Kidney tubule cell (primary cell): ENCODE measurements around the gene SMTNL2.

Experiments used
- DNase-seq: peaks from one replicate; pipeline ENCODE4 v3.0.0-alpha.2; 2018; ENCODE audit warnings: low spot score

Gene SMTNL2

DNA sequence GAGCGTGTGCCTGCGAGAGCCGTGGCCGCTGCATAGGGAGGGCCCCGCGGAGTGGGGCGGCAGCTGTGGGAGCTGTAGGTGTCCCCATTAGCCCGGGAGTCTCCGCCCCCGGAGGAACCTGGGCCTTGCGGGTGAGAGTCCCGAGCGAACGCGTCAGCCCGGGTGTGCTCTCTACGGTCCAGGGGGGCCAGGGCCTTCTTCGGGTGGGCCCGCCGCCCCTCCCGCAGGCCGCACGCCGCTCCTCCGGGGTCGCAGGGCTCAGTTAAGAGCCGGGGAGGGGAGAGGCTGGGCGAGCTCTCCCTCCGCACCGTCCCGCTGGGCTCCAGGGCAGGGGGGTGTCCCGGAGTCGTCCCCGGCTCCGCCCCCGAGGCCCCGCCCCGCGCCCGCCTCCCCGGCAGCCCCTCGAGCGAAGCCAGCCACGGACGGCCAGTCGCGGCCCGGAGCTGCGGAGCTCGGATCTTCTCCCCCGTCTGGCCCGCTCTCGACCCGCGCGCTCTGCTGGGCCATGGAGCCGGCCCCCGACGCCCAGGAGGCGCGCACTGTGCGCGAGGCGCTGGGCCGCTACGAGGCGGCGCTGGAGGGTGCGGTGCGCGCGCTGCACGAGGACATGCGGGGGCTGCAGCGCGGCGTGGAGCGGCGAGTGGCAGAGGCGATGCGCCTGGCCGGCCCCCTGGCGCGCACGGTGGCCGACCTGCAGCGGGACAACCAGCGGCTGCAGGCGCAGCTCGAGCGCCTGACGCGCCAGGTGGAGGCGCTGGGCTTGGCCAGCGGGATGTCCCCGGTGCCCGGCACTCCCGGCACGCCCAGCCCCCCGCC lies at the start of gene SMTNL2:
TSS of gene SMTNL2 (plus strand) at position 429 of the 816 bp plus-strand sequence. CDS start at position 506, 77 bp downstream.
- peak; percentile 13 for DNase-seq

DNA sequence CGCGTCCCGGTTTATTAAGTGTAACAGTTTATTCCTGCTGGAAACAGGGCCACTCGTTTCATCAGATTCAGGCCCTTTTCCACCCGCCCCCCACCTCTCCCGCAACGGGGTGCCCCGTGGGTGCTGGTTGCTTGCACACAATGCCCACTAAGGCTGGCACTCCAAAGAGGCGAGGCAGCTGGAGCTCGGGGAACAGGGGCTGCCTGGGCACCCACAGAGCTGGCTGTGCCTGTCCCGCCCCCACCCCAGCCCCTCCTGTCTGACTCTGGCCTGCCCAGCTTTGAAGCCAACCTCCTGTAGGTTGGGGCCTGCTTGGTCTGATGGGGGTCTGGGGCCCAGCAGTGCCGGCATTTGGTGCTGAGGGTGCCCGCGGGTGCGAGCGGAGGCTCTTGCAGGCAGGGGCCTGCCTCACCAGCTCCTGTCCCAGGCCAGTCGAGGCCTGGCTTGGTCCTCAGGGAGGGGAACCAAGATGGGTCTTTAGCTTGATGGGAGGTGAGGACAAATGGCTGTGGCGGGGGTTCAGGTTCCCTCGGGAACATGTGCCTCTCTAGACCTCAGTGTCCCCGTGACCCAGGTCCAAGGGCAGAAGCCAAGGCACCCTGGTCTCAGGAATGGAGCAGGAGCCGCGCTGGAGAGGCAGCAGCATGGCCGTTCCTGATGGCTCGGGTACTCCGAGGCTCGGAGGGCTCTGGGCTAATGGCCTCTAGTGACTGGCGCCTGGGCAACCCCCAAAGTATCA lies 49.2 kb upstream of the SMTNL2 start:
- DNase-seq = no peak

DNA sequence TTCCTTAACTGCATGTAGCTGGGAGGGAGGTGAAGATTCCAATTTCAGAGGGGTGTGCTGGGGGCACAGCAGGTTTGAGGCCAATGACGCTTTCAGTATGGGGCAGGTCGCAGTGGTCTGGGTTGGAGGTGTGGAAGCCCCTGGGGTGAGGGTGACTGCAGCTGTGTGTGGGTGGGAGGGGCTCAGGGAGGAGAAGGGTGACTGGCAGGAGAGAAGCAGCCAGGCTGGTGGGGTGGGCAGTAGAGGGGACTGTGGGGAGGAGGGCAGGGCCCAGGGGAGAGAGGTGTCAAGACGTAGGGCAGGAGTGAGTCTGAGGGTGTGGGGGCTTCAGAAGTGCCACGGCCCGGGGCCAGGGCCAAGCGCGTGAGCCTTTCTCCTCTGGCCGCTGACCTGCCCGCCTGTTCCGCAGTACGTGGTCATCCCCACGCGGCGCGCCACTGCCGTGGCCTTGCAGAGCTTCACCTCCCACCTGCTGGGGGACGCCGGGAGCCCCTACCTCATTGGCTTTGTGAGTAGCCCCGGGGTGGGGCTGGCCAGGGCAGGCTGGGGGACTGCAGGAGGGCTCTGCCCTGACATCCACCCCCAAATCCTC lies 48.6 kb upstream of the SMTNL2 start:
- no peak for DNase-seq

DNA sequence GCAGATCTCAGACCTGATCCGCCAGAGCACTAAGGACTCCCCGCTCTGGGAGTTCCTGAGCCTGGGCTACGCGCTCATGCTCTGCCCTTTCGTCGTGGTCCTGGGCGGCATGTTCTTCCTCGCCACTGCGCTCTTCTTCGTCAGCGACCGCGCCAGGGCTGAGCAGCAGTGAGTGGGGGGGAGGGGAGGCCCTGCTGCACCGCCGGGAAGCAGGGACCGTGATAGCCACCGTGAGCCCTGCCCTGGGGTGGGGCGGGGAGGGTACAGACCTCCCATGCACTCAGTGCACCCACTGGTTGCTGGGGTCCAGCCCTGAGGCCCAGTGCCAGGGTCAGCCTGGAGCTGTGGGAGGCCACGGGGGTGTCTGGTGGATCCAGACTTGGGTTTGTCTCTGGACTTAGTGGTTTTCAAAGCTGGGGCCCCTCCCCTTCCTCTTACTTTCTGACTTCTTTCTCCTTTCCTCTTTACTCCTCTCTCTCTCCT lies 48.0 kb upstream of the SMTNL2 start:
- no peak for DNase-seq

DNA sequence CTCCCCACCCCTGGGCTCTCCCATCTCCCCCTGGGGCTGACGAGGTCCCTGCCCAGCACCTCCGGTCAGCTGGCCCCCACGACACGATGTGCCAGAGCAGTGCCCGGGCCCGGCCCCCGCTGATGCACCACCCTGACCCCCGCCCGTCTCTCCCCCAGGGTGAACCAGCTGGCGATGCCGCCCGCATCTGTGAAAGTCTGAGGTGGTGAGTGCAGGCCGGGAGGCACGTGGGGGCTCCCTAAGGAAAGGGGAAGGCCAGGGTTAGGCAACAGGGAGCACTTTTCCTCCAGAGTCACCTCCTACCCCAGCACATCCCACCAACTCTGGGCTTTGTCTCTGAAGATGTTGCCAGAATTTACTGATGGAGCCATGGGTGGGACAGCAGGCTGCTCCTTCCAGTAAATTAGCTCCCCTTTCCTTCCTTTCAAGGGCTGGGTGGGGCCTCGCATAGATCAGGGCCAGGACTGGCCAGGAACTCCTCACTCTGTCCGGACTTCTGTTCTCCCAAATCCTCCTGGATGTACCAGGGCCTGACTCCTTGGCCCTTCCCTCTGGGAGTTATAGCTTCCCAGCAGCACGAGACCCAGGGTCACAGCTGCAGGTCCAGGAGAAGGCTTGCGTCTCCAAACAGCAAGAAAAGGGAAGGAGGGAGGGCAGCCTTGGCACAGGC lies 47.5 kb upstream of the SMTNL2 start:
- no peak for DNase-seq

DNA sequence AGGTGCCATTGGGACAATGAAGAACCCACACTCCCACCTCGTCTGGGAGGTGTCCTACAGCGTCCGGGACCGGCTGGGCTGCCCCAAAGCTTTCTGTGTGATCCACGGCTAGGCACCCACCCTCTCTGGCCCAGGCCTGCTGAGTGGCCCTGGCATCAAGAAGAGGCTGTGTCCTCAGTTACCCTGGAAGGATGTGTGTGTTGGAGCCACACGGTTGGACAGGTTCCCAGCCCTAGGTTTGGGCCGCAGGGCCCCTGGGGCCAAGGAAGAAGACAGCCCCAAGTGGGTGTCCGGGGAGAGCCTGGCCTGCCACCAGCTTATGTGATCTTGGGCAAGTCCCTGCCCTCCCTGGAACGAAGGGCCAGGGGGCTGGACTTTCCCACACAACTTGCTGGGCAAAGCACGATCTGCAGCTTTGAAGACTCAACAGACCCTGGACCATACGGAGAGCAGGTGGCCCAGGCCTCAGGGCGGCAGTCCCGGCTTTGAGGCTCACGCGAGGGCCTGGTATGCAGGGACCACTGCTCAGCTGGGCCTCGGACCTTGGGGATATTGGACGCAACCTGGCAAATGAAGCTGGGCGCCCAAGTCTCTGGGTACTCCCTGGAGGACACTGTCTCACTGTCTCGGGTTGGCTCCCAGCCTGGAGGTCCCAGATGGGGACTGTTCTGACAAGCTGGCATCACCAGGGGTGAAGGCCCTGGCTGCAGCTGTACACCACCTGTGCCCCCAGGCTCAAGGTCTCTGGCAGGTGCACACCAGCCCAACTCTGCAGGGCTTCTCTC lies 46.7 kb upstream of the SMTNL2 start:
- DNase-seq = no peak

DNA sequence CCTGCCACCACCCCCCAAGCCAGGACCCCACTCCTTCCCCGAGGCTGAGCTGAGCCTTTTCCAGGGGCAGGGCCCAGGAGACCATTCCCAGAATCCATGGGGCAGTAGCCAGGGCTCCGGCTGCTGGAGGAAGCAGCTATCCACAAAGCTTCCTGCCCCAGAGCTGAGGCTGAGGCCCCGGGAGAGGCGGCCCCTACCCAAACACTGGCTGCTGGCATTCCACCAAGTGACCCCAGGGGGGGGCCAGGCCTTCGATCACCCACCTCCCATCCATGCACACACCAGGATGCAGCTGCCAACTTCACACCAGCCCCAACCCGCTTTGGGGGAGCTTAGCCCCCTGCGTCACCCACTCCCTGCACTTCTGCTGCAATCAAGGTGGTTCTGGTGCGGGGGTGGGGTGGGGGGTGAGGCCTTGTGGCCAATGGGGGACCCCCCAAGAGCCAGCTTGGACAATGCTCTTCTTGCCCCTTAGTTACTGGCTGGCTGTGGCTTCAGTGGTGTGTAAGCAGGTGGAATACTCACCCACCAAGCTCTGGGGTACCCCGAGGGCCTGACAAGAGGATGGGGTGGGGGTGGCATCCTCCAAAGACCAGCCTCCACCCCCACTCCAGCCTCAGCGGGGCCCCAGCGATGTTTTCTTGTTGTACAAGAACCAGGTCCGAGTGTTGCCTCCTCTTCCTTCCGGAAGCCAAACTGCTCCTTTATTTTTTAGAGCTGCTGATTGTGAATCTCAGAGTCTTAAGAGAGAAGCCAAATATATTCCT lies 45.9 kb upstream of the SMTNL2 start:
- no peak for DNase-seq

DNA sequence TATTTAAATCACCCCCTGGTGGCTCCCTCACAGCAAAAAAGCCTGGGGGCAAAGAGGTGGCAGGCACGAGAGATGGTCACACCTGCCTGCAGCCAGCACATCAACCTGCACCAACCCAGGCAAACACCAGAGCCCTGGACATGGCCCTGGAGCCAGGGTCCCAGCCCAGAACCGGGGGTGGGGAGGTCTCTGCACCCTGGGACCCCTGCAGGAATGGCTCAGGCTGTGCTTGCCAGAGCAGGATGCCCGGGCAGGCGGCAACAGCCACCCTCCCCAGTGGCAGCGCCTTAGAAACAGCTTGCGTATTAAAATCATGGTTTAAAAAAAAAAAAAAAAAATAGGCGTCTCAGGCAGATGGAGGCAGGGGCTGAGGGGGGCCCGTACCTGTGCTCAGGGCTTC lies 45.3 kb upstream of the SMTNL2 start:
- DNase-seq = no peak

DNA sequence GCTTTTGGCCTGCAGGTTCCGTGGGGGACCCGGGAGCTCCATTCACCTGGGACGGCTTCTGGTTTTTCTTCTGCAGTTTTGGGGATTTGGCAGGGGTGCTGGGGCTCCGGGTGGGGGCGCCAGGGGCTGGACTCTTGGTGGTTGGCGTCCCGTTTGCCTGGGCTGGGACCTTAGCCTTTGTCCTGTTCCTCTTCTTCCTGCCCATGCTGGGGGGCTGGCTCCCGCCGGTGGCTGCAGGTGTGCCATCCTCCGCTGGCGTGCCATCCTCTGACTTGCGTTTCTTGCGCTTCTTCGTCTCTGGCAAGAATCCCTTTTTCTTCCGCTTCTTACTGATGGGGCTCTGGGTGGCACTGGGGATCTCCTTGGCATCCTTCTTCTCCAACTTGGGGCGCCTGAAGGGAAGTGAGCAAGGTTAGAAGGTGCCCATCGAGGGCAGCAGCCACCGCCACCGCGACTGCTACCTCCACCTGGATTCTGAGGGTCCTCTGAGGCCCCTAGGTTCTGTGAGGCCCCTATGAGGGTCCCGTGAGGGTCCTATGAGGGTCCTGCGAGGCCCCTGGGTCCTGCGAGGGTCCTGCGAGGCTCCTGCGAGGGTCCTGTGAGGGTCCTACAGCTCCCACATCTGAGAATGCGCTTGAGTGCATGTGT lies 44.6 kb upstream of the SMTNL2 start:
- no peak for DNase-seq

DNA sequence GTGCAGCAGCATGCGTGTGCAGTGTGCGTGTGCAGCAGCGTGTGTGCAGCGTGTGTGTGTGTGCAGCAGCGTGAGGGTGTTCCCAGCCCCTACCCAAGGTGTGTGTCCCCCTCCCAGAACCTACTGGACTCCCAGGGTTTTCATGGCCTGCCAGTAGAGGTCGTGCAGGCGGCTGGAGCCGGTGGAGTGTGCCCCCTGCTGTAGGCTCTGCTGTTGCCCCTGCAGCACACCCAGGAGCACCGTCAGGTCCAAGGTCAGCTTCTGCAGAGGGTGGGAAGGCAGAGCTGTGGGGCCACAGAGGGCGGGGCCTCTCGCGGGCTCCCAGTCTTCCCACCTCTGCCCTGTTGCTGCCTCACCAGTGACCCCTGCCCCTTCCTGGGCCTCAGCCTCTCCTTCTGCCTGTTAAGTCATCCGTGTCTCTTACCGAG lies 44.1 kb upstream of the SMTNL2 start:
- peak; percentile 53 for DNase-seq

DNA sequence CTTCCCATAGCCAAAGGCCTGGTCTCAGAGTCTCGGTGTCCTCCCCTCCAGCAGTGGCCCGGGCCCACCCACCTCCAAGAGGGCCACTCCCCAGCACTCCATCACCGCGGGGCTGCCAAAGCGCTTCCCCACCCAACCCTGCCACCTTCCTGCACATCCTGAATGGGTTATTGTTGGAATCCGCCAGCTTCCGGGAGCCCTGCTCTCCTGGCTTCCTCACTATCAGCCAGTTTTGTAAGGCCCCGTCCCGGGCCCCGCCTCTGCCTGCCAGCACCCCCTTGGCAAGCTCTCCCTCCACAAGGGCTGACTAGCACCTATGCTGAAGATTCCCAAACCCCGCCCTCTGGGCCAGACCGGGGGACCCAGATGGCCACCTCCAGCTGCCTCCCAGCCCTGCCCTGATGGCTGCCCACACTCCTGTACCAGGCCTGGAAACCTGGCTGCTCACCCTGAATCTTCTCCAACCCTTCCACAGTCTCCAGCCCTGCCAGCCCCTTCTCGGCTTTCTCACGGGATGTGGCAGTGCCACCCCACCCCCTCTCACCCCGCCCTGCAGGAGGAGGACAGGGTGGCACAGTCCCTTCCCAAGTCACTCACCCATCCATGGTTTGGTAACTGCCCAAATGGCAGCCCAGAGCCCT lies 43.5 kb upstream of the SMTNL2 start:
- DNase-seq = no peak

DNA sequence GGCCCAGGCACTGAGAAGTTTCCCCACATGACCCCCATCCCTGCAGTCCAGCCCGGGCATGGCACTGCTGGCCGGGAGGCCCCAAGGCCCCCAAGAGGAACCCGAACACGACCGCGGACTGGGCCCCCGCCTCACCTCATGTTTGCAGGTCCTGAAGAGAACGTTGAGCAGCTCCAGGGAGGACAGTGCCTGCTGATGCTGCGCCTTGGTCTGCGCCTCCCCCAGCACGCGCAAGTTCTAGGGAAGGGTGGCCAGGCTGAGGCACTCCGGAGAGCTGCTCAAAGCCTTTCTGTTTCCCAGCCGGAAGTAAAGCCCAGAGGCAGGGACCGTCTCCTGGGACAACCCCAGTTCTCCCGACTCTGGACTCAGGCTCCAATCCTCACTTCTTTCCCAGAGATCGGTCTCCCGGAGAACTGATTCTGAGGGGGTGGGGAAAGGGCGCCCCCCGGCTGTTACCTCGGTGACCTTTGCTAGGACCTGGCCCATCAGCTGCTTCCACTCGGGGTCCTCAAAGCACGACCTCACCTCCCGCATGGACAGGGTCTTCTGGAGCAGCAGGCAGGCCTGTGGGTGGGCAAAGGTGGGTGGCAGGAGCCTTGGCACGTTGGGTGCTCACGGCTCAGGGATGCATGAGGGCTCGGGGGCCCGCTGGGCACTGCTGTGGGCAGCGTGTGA lies 42.9 kb upstream of the SMTNL2 start:
- DNase-seq = no peak

DNA sequence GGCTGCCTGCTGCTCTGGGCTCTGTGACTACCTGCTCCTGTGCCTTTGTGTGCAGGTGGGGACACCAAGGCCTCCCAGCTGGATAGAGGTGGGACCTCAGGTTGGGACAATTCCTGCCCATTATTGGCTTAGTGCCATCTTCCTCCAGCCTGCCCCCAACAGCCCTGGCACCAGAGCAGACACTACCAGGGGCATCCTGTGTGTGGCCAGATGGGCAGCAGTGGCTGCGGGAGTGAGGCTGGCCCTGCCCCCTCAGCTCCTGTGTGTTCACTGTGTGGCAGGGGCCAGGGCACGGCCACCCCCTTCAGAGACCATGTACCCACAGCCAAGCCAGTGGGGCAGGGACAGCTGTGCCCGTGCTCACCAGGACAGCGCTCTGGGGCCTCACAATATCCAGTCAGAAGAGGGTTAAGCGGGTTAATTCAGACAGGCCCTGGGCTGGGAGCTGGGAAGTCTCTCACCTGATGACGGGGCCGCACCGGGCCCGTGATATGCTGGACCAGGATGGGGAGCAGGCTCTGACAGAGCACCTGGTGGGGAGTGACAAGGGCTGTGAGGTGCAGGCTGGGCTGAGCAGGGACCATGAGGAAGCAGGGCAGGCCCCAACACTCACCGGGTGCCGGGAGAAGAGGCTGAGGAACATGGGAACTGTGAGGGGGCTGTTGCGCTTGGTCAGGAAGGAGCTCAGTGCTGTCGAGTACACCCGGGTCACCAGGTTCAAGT lies 42.2 kb upstream of the SMTNL2 start:
- no peak for DNase-seq

DNA sequence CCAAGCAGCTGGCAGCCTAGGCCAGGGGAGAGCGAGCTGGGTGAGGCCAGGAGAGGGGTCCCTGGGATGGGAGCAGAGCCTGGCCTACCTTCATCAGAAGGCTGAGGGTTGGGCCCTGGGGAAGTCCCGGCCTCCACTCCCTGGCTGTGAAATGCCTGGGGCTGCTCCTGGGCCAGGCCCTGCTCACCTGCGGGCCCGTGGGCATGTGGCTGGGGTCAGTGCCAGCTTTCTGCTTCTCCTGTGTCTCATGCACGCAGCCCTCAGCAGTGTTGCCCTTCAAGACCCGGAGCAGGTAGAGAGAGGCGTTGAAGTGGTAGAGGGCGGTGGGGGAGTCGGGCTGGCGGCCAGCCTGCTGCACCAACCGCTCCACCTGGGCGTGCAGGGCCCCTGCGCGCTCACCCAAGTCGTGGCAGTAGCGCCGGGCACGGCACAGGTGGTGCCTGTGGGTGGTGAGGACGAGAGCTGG lies 41.6 kb upstream of the SMTNL2 start:
- DNase-seq = no peak

DNA sequence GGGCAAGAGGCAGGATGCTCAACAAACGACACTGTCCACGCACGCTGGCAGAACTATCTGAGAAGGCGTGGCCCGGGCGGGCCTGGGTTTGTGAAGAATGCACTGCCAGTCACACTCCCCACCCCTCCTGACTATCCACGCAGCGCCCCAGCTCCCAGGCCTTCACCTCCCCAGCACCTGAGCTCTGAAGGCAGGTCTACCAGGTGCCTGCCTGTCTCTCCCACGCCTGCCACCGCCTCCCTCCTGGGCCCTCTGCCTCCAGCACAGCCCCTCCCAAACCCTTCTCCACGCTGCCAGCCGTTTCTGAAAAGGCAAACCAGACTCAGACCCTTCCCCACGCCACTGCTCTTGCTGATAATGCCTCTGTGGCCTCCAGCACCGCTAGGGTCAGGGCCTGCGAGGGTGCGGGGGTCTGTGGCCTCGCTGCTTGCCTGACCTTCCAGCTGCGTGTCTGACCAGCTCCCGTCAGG lies 40.7 kb upstream of the SMTNL2 start:
- DNase-seq = no peak

DNA sequence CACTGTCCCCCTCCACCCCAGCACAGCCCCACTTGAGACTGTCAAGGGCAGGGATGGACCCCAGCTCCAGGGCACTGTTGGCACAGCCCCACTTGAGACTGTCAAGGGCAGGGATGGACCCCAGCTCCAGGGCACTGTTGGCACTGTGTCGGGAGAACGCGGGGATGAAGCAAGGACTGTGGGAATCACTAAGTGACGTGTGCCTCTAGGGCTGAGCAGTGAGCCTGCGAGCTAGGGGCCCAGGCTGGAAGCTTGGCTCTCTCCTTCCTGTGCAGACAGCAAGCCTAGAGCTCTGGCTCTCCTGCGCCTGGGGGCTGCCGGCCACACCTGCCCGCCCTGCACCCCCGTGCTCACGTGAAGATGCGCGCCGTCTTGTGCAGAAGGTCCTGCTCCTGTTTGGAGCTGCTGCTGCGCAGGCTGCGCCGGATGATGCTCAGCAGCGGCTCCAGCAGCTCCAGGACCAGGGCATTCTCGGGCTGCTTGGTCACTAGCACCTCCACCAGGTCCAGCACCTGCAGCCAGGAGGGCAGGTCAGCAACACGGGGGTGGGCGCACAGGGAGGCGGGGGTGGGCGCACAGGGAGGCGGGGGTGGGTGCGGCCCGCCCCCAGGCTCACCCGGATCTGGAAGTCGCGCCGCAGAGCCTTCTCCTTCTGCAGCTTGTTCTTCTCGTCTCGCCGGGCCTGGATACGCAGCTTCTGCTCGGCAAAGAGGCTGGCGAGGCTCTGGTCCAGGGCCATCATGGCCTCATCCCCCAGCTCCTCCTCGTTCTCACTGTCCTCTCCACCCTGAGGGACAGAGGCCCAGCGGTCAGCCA lies 40.0 kb upstream of the SMTNL2 start:
- DNase-seq = no peak

DNA sequence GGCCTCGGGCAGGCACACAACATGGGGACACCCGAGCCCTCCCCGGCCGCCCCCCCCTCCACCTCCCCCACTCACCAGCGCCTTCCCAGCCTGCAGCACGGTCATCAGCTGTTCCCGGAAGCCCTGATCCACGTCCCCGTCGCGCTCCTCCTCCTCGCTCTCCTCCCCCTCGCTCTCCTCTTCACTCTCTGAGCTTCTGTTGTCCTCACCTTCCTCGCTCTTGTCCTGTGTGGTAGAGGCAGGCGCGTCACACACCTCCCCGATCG lies 39.4 kb upstream of the SMTNL2 start:
- no peak for DNase-seq
